EH (cell line): Measurements from ENCODE around the gene PIK3CB.
"Not testable (repeated sequence)": the region's sequence is repeated elsewhere in the genome, so short reads cannot be mapped to it uniquely, and the experiment has no call there.

Experiments
- DNase-seq: peaks from one replicate; pipeline ENCODE4 v3.0.0-alpha.2; 2015; ENCODE audit warnings: low read depth

Gene PIK3CB

GRCh38 chr3:138761002-138761401, 73.7 kb downstream of the PIK3CB start:
- no peak for DNase-seq

DNA sequence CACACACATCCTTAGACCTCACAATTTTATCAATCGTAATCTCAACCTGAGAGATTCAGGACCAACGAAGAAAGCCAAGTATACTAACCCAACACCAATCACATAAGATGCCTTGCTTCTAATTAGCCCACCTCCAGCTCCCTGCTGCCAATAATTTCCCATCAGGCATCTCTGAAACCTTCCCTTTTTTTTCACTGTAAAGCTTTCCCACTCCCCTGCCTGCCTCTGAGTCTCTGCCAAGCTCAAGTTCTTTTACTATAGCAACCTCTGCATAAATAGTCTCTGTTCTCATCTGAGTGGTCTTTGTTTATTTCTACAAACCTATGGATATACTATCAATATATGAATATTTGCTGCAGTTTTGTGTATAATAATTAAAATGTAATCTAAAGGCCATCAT, 86.5 kb downstream of the PIK3CB start:
- DNase-seq = no peak

DNA sequence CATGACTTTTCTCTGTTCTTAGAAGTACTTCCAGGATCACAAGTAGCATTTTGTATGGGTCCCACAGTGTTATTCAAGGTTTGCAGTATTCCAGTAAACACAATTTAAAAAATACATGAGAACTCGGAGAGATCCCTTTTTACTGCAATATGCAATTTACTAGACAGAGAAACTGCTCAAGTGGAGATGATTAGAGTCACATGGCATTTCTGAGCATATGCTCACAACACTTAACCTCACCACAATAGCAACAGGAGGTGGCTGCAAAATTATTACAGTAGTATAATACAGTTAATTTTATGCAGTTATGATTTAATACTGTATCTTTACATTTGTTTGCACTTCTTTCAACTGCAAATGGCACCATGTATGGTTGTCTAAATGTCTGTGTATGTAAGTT, 87.5 kb downstream of the PIK3CB start:
- no peak for DNase-seq

- DNase-seq = no peak
Observed at GRCh38 chr3:138740072-138740471, 94.7 kb downstream of the PIK3CB start.

DNA sequence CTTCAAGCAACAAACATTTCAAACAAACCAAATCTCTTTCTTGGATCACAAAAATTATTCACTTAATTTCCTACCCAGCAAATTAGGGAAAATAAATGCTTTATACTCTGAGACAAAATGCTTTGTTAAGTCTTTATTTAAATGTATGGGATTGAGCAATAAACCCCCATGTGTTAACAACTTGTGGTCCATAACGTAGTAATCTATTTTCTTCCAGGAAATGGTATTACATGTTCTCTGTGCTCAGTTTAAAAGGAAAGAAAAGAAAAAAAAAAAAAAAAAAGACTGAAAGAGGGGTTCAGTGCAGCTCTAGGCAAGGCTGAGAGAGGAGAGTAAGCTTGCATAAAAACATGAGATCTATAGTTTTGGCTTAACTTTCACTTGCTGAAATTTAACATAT, 102.3 kb downstream of the PIK3CB start:
- no peak for DNase-seq

DNA sequence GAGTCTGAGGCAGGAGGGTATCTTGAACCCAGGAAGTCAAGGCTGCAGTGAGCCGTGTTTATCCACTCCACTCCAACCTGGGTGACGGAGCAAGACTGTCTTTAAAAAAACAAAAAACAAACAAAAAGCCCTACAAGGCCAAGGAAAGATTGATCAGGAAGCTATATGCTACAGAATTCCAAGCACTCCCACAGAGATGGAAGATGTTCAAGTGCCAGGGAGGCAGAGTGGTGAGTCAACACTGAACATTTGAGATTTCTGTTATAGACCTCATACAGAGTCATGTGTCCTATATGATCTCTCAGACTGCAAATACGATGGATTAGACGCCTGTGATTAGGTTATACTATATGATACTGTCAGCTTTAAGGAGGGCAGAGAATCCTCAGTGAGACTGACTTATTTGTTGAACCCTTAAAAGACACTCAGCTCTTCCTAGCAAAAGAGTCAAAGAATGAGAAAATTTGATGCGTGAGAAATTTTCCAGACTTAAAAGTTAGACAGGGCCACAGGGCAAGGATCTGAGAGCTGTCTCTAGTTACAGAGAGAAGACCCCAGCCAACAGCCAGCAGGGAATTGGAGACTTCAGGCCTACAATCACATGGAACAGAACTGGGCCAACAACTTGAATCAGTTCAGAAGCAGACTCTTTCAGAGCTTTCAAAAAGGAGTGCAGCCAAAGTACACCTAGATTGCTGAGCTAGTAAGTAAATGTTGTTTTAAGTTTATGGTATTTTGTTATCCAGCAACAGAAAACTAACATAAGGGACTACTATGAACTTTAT, 107.6 kb downstream of the PIK3CB start:
- DNase-seq = peak; percentile 17

GRCh38 chr3:138726042-138726441, 108.7 kb downstream of the PIK3CB start:
- not testable (repeated sequence) for DNase-seq

DNA sequence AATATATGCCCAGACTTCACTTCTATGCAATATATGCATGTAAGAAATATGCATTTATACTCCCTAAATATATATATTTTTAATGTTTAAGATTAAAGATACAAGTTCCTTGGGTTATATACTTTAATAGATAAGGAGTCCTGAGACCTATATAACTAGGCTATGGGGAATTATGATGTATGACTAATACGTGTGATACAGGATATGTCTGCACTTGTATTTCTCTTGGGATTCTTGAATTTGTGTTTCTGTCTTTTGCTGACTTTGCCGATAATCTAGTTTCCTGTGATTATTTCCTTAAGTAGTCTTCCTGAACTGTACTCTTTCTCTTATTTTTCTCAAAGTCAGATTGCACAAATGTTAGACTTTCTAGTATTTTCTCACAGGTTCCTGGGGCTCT, 109.6 kb downstream of the PIK3CB start:
- no peak for DNase-seq

DNA sequence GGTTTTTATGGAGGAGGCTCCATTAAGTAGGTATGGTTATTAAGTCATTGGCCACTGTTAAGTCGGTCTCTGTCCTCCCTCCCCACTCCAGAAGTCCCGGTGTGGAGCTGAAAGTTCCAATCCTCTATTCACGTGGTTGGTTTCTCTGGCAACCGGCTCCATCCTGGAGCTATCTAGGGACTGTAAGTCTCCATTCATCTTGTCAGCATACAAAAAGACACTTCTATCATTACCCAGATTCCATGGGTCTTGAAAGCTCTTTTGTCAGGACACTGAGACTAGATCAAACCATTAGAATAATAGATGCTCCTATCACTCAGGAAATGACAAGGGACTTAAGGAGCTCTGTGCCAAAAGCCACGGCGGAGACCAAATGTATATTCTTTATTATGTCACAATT, 110.3 kb downstream of the PIK3CB start:
- DNase-seq = no peak

GRCh38 chr3:138718849-138719248, 115.9 kb downstream of the PIK3CB start:
- no peak for DNase-seq

DNA sequence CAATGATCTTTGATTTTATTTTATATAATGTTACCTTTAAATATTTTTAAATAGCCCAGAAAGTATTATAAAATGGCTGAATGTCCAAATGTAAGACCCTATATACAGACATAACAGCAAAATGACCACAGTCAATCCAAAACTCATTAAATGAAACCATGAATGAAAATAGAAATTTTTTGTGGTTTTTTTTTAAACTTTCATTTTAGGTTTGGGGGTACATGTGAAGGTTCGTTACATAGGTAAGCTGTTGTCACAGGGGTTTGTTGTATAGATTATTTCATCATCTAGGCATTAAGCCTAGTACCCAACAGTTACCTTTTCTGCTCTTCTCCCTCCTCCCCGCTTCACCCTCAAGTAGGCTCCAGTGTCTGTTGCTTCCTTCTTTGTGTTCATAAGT, 117.4 kb downstream of the PIK3CB start:
- DNase-seq = no peak

DNA sequence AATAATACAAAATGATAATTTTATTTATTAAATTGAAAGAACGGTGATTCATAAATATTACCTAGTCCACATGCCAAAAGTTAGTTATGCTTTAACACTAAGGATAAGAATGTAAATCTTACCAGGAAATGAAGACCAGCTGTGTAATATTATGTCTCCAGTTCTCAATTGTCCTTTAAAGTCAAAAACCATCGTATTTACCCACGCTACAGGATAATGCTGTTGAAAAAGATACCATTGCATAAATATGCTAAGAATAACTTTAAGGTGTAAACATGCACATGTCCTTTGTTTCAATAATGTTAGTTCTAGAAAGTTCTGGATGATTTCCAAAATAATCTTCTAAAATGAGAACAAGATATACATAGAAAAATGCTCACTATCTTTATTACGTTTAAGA, 122.6 kb downstream of the PIK3CB start:
- no peak for DNase-seq

GRCh38 chr3:138705675-138706074, 129.1 kb downstream of the PIK3CB start:
- DNase-seq = no peak

DNA sequence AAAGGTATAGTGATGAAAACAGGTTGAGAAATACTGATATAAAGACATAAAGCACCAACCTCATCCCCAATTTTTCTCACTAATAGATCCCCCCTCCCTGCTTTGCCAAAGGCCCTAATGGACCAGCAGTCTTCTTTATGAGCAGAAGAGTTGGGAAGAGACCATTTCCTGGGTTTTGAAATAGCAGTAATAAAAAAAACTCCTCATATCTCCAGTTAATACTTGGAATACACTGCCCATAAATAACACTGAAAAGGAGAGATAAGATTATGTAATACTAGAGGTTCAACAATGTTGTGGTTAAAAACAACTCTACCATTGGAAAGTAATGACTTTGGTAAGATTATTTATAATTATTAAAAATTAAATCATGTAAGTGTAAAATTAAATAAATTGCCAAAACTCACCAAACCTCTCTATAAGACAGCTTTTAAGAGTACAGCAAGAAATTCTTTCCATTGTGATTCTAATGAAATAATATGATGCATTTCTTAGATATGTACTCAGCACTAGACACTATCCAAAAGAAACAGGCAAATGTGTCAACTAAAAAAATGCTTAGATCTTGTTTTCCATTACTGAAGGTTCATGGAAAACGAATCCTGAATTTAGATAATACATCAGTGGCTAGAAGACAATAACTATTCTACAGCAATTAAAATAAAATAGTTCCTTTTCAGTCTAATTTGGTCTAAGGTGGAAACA, 137.9 kb downstream of the PIK3CB start:
- peak; percentile 39 for DNase-seq

GRCh38 chr3:138694287-138695007, 140.3 kb downstream of the PIK3CB start:
- DNase-seq = peak; percentile 98

DNA sequence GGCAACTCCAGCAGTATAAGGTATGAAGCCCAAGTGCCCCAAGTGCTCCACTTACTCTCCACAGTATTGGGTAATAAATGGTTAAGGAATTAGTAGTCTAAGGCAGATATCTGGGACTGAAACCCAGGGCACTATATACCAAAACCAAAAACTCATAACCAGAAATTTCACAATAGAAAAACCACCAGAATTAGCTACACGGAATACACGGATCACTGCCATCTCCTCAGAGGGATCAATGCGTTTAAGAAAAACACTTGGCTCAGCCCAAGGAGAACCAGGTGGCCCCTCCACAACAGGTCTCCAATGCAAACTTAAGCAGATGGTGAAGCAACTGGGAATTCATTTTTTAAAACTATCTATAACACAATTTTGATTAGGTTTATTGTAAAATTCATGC, 142.6 kb downstream of the PIK3CB start:
- no peak for DNase-seq

DNA sequence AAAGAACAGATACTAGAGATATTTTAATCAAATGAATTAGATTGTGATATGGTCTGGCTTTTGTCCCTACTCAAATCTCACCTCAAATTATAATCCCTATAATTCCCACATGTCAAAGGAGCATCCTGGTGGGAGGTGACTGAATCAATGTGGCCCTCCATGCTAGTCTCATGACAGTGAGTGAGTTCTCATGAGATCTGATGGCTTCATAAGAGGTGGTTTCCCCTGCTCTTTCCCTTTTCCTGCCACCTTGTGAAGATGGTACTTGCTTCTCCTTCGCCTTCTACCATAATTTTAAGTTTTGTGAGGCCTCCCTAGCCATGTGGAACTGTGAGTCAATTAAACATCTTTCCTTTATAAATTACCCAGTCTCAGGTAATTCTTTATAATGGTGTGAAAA, 143.4 kb downstream of the PIK3CB start:
- no peak for DNase-seq

GRCh38 chr3:138690036-138690435, 144.7 kb downstream of the PIK3CB start:
- DNase-seq = no peak

GRCh38 chr3:138688871-138689299, 145.8 kb downstream of the PIK3CB start:
- DNase-seq = no peak

GRCh38 chr3:138687236-138687635, 147.5 kb downstream of the PIK3CB start:
- no peak for DNase-seq

GRCh38 chr3:138686771-138687221, 147.9 kb downstream of the PIK3CB start:
- peak; percentile 87 for DNase-seq

GRCh38 chr3:138684396-138684795, 150.3 kb downstream of the PIK3CB start:
- no peak for DNase-seq

DNA sequence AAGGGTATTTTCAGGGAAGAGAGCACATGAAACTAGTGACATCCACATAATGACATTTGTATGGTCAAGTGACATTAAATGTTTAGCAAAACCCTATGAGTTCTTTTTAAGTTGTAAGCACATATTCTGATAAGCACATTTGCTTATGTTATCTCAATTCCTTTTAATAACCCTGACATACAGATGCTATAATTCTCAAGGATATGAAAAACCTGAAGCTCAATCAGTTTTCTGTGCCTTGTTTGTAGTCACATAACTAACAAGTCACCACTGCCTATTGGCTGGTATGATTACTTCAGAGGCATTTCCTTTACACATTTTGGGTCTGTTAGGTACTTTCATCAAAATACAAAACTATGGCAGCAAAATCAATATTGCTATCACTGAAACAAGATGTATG, 152.1 kb downstream of the PIK3CB start:
- no peak for DNase-seq
